Panc1 (cell line): ENCODE results near the gene ITGA11. TPM values are rescaled to one million over a fixed set of nuclear protein-coding genes. Genes with fewer than 3 reads are reported as not detected.

ENCODE experiments used
- ATAC-seq: fragments of 200-7000 bp; cut with Tn5 transposase; 2 replicates; pipeline ENCODE4 v1.9.1; 2020; ENCODE audit warnings: mild to moderate bottlenecking, moderate library complexity
- BruUV-seq: library from RNA; stranded (reverse); fragments of 400-500 nt; replicated peaks from 2 replicates; lab custom pipeline; 2021; lab: Mats Ljungman, UMichigan
- CTCF ChIA-PET: fragments of 300-600 bp; sonication (Branson Sonifier 250); formaldehyde crosslinking; loops from one replicate; lab custom pipeline; 2022; ENCODE audit warnings: antibody characterized with exemption; lab: Charles Lee
- POLR2A ChIA-PET: fragments of 300-600 bp; sonication (Branson Sonifier 250); formaldehyde crosslinking; loops from one replicate; lab custom pipeline; 2022; ENCODE audit warnings: antibody characterized with exemption; lab: Charles Lee
- DNase-seq: peaks from one replicate; pipeline ENCODE4 v3.0.0-alpha.2; 2010; ENCODE audit warnings: low read depth, low spot score
- H3K27ac ChIP-seq: 2 replicates; pipeline ENCODE4 v1.5.1; 2011; ENCODE audit warnings: mild to moderate bottlenecking, low read length, inconsistent platforms
- H3K27me3 ChIP-seq: fragments of 200-500 bp; sonication (Bioruptor generic); 2 replicates; pipeline ENCODE4 v1.6.0; 2014; ENCODE audit warnings: low read length, inconsistent platforms; ENCODE audit not compliant: control insufficient read depth, insufficient read depth
- H3K36me3 ChIP-seq: fragments of 200-500 bp; sonication (Bioruptor generic); 2 replicates; pipeline ENCODE4 v1.5.1; 2014; ENCODE audit warnings: inconsistent platforms, mild to moderate bottlenecking, low read length, moderate library complexity; ENCODE audit not compliant: control insufficient read depth, insufficient read depth
- H3K4me1 ChIP-seq: 2 replicates; pipeline ENCODE4 v1.5.1; 2011; ENCODE audit warnings: inconsistent platforms, mild to moderate bottlenecking, low read length, moderate library complexity; ENCODE audit not compliant: control insufficient read depth, insufficient read depth
- H3K4me3 ChIP-seq, 2 experiments: 2 replicates each; pipeline ENCODE4 v1.5.1; 2011 to 2012; ENCODE audit warnings: low read depth in 2 of 2, low read length in 2 of 2, mild to moderate bottlenecking in 2 of 2, inconsistent platforms in 1 of 2, moderate library complexity in 1 of 2
- H3K9me3 ChIP-seq: fragments of 200-500 bp; sonication (Bioruptor generic); 2 replicates; pipeline ENCODE4 v1.5.1; 2014; ENCODE audit warnings: low read depth, mild to moderate bottlenecking, inconsistent platforms, low read length, moderate library complexity; ENCODE audit not compliant: control insufficient read depth, insufficient read depth
- CTCF ChIP-seq: fragments of 450-650 bp; IDR thresholded peaks from 2 replicates; pipeline ENCODE4 v1.5.1; 2017; ENCODE audit warnings: mild to moderate bottlenecking
- POLR2AphosphoS5 ChIP-seq: IDR thresholded peaks from 2 replicates; pipeline ENCODE4 v1.6.1; 2012; ENCODE audit warnings: mild to moderate bottlenecking, low read depth, low read length, moderate library complexity
- REST ChIP-seq, 2 experiments: IDR thresholded peaks; 2 replicates each; pipeline ENCODE4 v1.6.1; 2011 to 2012; ENCODE audit warnings: low read depth in 2 of 2, control low read depth in 1 of 2, low read length in 1 of 2, mild to moderate bottlenecking in 1 of 2, moderate library complexity in 1 of 2; ENCODE audit not compliant: insufficient read depth in 1 of 2
- SIN3A ChIP-seq: IDR thresholded peaks from 2 replicates; pipeline ENCODE4 v1.6.1; 2012; ENCODE audit warnings: low read depth, mild to moderate bottlenecking, low read length, moderate library complexity, borderline replicate concordance; ENCODE audit not compliant: insufficient read depth
- TCF7L2 ChIP-seq: IDR thresholded peaks from 2 replicates; pipeline ENCODE4 v1.6.1; 2011; ENCODE audit warnings: mild to moderate bottlenecking, low read depth, low read length, inconsistent platforms
- in situ Hi-C: cut with HindIII; loops from 2 replicates; pipeline ENCODE4 v1.10.0; 2016; ENCODE audit warnings: low sequenced_read_pairs, low pct_unique_long_range_greater_than_20kb
- intact Hi-C: fragments of 100-400 bp; cut with micrococcal nuclease; formaldehyde crosslinking; loops from one replicate; pipeline ENCODE4 v1.10.0; 2022; ENCODE audit not compliant: unreplicated experiment
- total RNA-seq: library from RNA; stranded (reverse); gene quantifications from one replicate; pipeline ENCODE4 v1.2.1, GENCODE V29; 2021; ENCODE audit not compliant: unreplicated experiment

Gene ITGA11
- total RNA-seq, 1 experiment from 2014 or later, result 0.28 TPM

DNA sequence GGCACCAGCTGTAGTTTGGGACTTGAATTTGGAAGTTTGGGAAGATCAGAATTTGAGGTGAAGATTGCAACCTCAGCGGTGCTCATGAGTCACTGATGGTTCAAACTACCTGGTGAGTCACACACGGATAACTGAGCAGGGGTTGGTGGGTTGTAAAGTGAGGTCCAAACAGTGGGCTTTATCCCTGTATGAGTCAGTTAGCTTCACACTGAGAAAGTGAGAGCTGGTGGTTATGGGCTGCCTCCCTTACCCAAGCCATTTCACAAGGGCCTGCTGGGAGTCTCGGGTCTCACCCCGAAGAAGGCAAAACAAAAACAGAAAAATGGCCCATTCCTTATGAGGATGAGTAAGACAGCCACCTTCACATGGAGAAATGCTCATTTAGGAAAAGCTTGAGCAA, 77.0 kb downstream of the ITGA11 start:
- Histone ChIP-seq H3K36me3 (no peaks in the 10 kb centered on the region), H3K4me1 (peaks cover 3% of the 10 kb centered on the region; the same call in 1 of the 2 replicates), H3K9me3 (peaks cover 5% of the 10 kb centered on the region; the same call in 1 of the 2 replicates), H3K4me3 (no peak overlapping the region), H3K27ac (no peak overlapping the region), H3K27me3 (no peaks in the 10 kb centered on the region)
- TF ChIP-seq CTCF (no peak), SIN3A (no peak), TCF7L2 (no peak)
- intact Hi-C loops, result no loop called here
- in situ Hi-C loops, result no loop called here
- DNase-seq, result peak; percentile 10
- peak; percentile 18; the same call in 1 of the 2 replicates for ATAC-seq
- CTCF ChIA-PET, result no interaction called here
- BruUV-seq, result no TSS peak
- POLR2A ChIA-PET, result no interaction called here

- intact Hi-C loops (no loop called here), in situ Hi-C loops (no loop called here)
- no peaks in the 10 kb centered on the region for H3K36me3 ChIP-seq
- no peak overlapping the region for H3K4me3 ChIP-seq
- DNase-seq (no peak), ATAC-seq (no peak)
- H3K4me1 ChIP-seq, result peaks cover 3% of the 10 kb centered on the region; the same call in 1 of the 2 replicates
- TF ChIP-seq SIN3A (no peak), REST (IDR thresholded peaks at IDR 0.05; ENCODE audit: insufficient read depth in 1 of 2, low read depth in 2 of 2, low read length in 1 of 2) (no peak), TCF7L2 (no peak), POLR2AphosphoS5 (no peak), CTCF (no peak)
- no peak overlapping the region for H3K27ac ChIP-seq
- no TSS peak for BruUV-seq
- ChIA-PET POLR2A (no interaction called here), CTCF (no interaction called here)
- H3K9me3 ChIP-seq, result peaks cover 5% of the 10 kb centered on the region; the same call in 1 of the 2 replicates
- H3K27me3 ChIP-seq, result no peaks in the 10 kb centered on the region
Measured at GRCh38 chr15:68354268-68354667, 77.7 kb downstream of the ITGA11 start.
